Measurements from ENCODE around the gene VPS9D1.

VPS9D1 gene

GRCh38 chr16:89732142-89732917, 11.6 kb upstream of the VPS9D1 start:
- H3K27ac ChIP-seq = no peak overlapping the region

DNA sequence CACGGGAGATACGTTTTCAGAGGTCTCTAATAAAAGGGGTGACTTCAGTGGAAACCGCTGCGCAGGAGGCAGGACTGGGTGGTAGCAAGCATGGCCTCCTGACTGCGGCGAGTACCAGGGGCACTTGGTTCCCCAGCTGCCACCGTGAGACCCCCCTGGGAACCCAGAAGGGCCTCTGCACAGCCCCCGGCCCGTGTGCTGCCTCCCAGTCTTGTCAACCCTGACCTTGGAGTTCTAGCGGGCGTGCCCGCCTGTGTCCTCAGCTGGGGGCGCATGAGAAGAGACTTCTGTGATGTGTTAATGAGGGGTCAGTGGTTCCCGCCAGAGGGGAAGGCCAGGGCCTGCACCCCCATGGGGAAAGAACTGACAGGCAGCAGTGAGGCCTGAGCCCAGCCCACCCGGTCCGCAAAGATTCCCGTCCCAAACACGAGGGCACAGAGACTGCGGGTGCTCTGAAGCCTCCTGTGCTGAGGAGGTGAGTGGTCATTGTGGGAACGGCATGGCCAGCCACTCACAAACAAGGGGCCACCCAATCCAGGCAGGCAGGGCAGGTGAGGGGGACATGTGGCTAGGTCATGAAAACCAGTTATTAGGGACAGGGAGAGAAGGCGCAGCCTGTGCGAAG, 10.0 kb upstream of the VPS9D1 start:
- TF ChIP-seq ZFX (IDR thresholded peaks at IDR 0.05) = no peak
- TF ChIP-seq, protein P1, sequence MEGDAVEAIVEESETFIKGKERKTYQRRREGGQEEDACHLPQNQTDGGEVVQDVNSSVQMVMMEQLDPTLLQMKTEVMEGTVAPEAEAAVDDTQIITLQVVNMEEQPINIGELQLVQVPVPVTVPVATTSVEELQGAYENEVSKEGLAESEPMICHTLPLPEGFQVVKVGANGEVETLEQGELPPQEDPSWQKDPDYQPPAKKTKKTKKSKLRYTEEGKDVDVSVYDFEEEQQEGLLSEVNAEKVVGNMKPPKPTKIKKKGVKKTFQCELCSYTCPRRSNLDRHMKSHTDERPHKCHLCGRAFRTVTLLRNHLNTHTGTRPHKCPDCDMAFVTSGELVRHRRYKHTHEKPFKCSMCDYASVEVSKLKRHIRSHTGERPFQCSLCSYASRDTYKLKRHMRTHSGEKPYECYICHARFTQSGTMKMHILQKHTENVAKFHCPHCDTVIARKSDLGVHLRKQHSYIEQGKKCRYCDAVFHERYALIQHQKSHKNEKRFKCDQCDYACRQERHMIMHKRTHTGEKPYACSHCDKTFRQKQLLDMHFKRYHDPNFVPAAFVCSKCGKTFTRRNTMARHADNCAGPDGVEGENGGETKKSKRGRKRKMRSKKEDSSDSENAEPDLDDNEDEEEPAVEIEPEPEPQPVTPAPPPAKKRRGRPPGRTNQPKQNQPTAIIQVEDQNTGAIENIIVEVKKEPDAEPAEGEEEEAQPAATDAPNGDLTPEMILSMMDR (conservative IDR thresholded peaks at IDR 0.05) = no peak

More at GRCh38 chr16:89732142-89732917, 11.6 kb upstream of the VPS9D1 start:
- no peak for TF ChIP-seq ZFX (IDR thresholded peaks at IDR 0.05)
- TF ChIP-seq, protein P1 (conservative IDR thresholded peaks at IDR 0.05) = no peak

GRCh38 chr16:89729863-89730593, 9.3 kb upstream of the VPS9D1 start:
- no peak for TF ChIP-seq ZFX (IDR thresholded peaks at IDR 0.05)
- TF ChIP-seq, protein P1 (conservative IDR thresholded peaks at IDR 0.05) = no peak
- H3K27ac ChIP-seq = no peak overlapping the region

More for the DNA sequence above, 10.0 kb upstream of the VPS9D1 start:
- no peak overlapping the region for H3K27ac ChIP-seq

DNA sequence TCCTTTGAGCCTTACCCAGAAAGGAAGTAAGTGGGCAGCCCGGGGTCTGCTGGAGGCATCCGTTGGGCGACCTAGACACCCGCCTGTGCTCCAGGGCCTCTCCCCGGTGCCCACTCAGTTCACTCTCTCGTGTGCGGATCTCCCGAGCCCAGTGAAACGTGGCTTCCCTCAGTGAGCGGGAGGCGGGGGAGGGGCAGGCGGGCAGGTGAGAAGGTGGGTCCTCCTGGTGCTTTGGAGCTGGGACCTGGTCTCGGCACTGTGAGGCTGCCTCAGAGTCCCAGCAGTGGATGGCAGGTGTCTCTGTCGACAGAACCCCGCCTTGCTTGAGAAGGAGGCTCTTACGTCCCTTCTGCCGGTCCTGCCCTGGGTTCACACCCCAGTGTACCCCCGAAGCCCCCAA, 8.6 kb upstream of the VPS9D1 start:
- H3K27ac ChIP-seq = no peak overlapping the region
- TF ChIP-seq, protein P1 (conservative IDR thresholded peaks at IDR 0.05) = no peak
- TF ChIP-seq ZFX (IDR thresholded peaks at IDR 0.05) = no peak

DNA sequence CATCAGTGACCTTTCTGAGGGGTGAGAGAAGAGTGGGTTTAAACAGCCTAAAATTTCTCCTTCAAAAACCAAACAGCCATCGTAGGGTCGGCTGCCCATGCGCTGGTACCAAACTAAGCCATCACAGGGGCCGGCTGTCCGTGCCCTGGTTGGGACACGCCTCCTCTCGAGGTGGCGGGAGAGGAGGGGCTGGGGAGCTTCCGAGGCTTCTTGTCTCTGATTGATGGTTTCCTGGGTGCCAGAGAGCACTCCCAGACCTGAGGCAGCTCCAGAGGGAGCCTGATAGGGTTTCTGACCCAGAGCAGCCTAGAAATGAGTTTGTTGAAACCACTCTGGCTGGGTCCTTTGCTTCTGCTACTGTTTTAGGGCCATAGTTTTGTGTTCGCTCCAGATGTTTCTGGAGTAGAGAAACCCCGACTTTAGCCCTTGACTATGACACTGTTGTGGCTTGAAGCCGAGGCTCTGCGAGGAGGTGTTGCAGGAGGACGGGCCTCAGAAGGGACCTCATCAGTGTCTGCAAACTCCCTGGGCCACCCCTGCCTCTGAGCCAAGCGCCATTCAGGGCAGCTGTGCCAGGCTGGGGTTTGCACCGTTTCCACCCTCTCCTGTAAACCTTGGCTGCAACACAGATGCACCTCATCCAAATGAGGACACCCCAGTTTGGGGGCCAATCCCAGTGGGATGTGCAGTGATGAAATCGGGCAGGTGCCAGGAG, 6.9 kb upstream of the VPS9D1 start:
- H3K27ac ChIP-seq = no peak overlapping the region
- TF ChIP-seq, protein P1 (conservative IDR thresholded peaks at IDR 0.05) = no peak
- TF ChIP-seq ZFX (IDR thresholded peaks at IDR 0.05) = no peak

DNA sequence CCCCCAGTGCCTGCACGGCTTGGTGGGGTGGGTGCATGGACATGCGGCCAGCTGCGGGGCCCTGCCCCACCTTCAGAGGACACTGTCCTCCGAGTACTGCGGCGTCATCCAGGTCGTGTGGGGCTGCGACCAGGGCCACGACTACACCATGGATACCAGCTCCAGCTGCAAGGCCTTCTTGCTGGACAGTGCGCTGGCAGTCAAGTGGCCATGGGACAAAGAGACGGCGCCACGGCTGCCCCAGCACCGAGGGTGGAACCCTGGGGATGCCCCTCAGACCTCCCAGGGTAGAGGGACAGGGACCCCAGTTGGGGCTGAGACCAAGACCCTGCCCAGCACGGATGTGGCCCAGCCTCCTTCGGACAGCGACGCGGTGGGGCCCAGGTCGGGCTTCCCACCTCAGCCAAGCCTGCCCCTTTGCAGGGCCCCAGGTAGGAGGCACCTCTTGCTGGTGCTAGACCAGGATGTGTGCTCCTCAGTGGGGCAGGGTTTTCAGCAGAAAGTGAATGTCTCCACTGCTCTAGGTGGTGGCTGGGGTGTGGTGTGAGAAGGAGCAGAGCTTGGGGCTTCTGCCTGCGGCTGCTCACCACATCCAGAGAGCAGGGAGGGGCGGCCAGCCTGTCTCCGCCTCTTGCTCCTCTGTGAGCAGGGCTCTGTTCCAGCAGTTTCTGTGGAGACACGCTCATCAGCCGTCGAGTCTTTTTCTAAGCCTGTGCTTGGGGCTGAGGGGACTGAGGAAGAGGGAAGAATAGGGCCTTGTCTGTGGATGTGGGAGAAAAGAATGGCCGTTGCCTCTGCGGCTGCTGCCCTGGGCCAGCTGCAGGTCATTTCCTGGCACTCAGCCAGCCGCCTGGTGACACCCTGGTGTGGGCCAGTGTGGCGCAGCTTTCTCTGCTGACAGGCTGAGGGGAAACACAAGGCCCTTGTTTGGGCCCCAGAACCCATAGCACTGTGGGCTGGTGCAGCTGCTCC, 2.9 kb upstream of the VPS9D1 start:
- H3K27ac ChIP-seq = peak overlapping the region; percentile 85

More for the DNA sequence above, 2.9 kb upstream of the VPS9D1 start:
- TF ChIP-seq ZFX (IDR thresholded peaks at IDR 0.05) = no peak
- TF ChIP-seq, protein P1 (conservative IDR thresholded peaks at IDR 0.05) = no peak

All from C4-2B (cell line).